Measurements from ENCODE around the gene ALK. TPM values are rescaled to one million over a fixed set of nuclear protein-coding genes. Genes with fewer than 3 reads are reported as not detected.

ALK gene
- total and polyA plus RNA-seq, 2 experiments from 2014 or later, result 0.35 TPM; not detected in 1

DNA sequence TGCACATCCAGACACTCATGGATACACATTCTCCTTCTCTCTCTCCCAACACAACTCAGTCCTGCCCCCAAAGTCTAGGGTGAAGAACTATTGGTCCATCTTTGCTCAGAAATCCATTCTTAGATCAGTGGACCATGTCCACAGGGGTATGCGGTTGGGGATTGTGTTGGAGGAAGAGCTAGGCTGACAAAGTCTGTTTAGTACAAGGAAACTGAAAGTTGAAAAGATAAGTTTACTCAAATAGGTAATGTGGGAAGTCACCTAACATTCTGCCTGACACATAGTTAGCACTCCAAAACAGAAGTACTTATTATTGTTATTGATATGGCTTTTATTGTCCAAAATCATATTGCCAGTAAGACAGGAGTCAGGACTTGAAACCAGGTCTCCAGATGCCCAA is 55.9 kb downstream of the ALK start (continued):
- TF ChIP-seq POLR2AphosphoS5 (IDR thresholded peaks at IDR 0.05; ENCODE audit: low read depth) (no peak), EZH2phosphoT487 (IDR thresholded peaks at IDR 0.05; ENCODE audit: unreplicated experiment) (no peak), ZNF331 (CRISPR knock-in tag; IDR thresholded peaks at IDR 0.05; ENCODE audit: low read depth) (no peak), ZNF114 (CRISPR knock-in tag; IDR thresholded peaks at IDR 0.05) (no peak), CREB1 (CRISPR knock-in tag; IDR thresholded peaks at IDR 0.05; ENCODE audit: low read depth) (no peak), JUNB (IDR thresholded peaks at IDR 0.05; ENCODE audit: unreplicated experiment) (no peak)
- TF ChIP-seq, protein P1, sequence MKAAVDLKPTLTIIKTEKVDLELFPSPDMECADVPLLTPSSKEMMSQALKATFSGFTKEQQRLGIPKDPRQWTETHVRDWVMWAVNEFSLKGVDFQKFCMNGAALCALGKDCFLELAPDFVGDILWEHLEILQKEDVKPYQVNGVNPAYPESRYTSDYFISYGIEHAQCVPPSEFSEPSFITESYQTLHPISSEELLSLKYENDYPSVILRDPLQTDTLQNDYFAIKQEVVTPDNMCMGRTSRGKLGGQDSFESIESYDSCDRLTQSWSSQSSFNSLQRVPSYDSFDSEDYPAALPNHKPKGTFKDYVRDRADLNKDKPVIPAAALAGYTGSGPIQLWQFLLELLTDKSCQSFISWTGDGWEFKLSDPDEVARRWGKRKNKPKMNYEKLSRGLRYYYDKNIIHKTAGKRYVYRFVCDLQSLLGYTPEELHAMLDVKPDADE (IDR thresholded peaks at IDR 0.05), result no peak

DNA sequence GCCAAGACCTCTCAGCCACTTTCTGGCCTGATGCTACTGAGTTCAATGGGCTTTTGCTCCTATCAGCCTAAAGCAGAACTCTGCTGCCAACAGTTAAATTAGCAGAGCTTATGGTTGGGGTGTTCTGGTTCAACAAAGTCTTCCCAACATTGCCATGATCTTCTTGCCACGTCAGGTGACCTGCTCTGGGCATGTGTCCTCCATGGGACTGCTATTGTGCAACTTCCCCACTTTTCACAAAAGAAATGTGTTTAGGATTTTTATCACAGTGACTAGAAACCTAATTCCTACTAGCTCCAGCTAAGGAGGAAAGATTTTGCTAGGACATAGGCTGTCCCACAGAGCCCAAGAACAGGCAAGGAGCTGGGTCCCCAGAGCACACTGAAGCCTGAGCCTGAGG is 56.4 kb downstream of the ALK start:
- Mint-ChIP-seq H3K9me3 (no peaks in the 10 kb centered on the region; the same call in 2 of the 3 replicates), H3K4me1 (no peaks in the 10 kb centered on the region), H3K36me3 (ENCODE audit: low read depth) (no peaks in the 10 kb centered on the region), H3K4me3 (no peak overlapping the region), H3K27ac (no peak overlapping the region), H3K27me3 (ENCODE audit: insufficient read depth, low read depth, poor library complexity) (no peaks in the 10 kb centered on the region)
- no peak for TF ChIP-seq STAT1 (IDR thresholded peaks at IDR 0.05; ENCODE audit: unreplicated experiment)
- Histone ChIP-seq H4K20me1 (replicated peaks; ENCODE audit: insufficient read depth) (no peaks in the 10 kb centered on the region), H3K36me3 (ENCODE audit: insufficient read depth) (no peaks in the 10 kb centered on the region), H3K27ac (ENCODE audit: low read depth) (no peak overlapping the region), H2AFZ (no peak overlapping the region), H3K4me1 (ENCODE audit: insufficient read depth) (no peaks in the 10 kb centered on the region), H3K27me3 (ENCODE audit: insufficient read depth) (no peaks in the 10 kb centered on the region), H3K9me2 (ENCODE audit: insufficient read depth) (peaks cover 10% of the 10 kb centered on the region; the same call in 1 of the 2 replicates), H3K4me3 (no peak overlapping the region), H3K79me2 (replicated peaks; ENCODE audit: insufficient read depth) (no peaks in the 10 kb centered on the region), H3K4me2 (no peak overlapping the region), H3F3A (replicated peaks; ENCODE audit: low read depth) (no peaks in the 10 kb centered on the region)
- ATAC-seq (no peak), DNase-seq (ENCODE audit: low spot score) (no peak)

DNA sequence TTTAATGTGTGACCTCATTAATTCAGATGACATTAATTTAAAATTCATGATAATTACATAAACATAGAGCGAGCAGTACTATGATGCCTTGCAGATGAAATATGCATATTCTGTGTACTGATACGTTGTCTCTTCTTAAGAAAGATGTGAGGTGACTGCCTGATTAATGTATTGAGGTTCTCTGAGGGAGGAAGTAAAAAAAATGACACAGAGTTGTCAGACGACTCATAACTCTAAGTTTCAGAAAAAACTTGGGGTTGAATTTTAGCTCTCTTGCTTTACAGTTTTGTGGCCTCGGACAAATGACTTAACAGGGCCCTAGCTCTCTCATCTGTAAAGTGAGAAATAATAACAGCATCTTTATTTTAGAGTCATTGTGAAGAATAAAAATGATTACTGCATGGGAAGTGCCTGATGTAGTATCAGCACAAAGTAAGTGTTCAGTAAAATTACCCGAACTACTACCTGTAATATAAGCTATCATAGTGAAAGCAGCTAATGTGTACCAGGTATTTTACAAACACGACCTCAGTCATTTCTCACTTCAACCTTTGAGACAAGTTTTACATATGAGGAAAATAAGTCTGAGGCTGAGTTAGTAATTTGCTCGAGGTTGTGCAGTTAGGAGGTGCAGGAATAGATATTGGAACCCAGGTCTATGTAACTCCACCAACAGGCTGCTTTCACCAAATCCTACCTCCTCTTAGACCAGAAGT is 65.3 kb downstream of the ALK start:
- no peak for ATAC-seq
- TF ChIP-seq ZNF462 (CRISPR knock-in tag; IDR thresholded peaks at IDR 0.05), result no peak
- TF ChIP-seq EZH2 (IDR thresholded peaks at IDR 0.05; ENCODE audit: low read depth, unreplicated experiment), result no peak
- TF ChIP-seq POLR2AphosphoS5 (IDR thresholded peaks at IDR 0.05; ENCODE audit: low read depth), result no peak
- TF ChIP-seq CREB1 (CRISPR knock-in tag; IDR thresholded peaks at IDR 0.05; ENCODE audit: low read depth), result no peak
- TF ChIP-seq, protein P2, sequence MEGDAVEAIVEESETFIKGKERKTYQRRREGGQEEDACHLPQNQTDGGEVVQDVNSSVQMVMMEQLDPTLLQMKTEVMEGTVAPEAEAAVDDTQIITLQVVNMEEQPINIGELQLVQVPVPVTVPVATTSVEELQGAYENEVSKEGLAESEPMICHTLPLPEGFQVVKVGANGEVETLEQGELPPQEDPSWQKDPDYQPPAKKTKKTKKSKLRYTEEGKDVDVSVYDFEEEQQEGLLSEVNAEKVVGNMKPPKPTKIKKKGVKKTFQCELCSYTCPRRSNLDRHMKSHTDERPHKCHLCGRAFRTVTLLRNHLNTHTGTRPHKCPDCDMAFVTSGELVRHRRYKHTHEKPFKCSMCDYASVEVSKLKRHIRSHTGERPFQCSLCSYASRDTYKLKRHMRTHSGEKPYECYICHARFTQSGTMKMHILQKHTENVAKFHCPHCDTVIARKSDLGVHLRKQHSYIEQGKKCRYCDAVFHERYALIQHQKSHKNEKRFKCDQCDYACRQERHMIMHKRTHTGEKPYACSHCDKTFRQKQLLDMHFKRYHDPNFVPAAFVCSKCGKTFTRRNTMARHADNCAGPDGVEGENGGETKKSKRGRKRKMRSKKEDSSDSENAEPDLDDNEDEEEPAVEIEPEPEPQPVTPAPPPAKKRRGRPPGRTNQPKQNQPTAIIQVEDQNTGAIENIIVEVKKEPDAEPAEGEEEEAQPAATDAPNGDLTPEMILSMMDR (conservative IDR thresholded peaks at IDR 0.05; ENCODE audit: low read depth in 2 of 2), result no peak
- no peak for TF ChIP-seq JUNB (IDR thresholded peaks at IDR 0.05; ENCODE audit: unreplicated experiment)

More for the DNA sequence above, 65.3 kb downstream of the ALK start:
- Histone ChIP-seq H3K4me3 (no peak overlapping the region), H3K27me3 (ENCODE audit: insufficient read depth) (no peaks in the 10 kb centered on the region), H3F3A (replicated peaks; ENCODE audit: low read depth) (no peaks in the 10 kb centered on the region), H2AFZ (no peak overlapping the region), H3K4me1 (ENCODE audit: insufficient read depth) (no peaks in the 10 kb centered on the region), H3K27ac (ENCODE audit: low read depth) (no peak overlapping the region), H3K36me3 (ENCODE audit: insufficient read depth) (no peaks in the 10 kb centered on the region), H3K9me2 (ENCODE audit: insufficient read depth) (no peaks in the 10 kb centered on the region), H3K4me2 (no peak overlapping the region), H4K20me1 (replicated peaks; ENCODE audit: insufficient read depth) (no peaks in the 10 kb centered on the region), H3K79me2 (replicated peaks; ENCODE audit: insufficient read depth) (no peaks in the 10 kb centered on the region)
- no peak for DNase-seq (ENCODE audit: low spot score)
- Mint-ChIP-seq H3K27me3 (ENCODE audit: insufficient read depth, low read depth, poor library complexity) (peaks cover 2% of the 10 kb centered on the region), H3K27ac (no peak overlapping the region), H3K9me3 (no peaks in the 10 kb centered on the region; the same call in 1 of the 3 replicates), H3K36me3 (ENCODE audit: low read depth) (no peaks in the 10 kb centered on the region), H3K4me3 (no peak overlapping the region), H3K4me1 (no peaks in the 10 kb centered on the region; the same call in 2 of the 3 replicates)
